ENCODE results near the gene MTOR. TPM values are rescaled to one million over a fixed set of nuclear protein-coding genes. Genes with fewer than 3 reads are reported as not detected.
"Not testable (repeated sequence)": the region's sequence is repeated elsewhere in the genome, so short reads cannot be mapped to it uniquely, and the experiment has no call there.

MTOR gene
- 25.1 TPM for total RNA-seq

- peak within 1 kb of the TSS; percentile 86 for H3K27ac ChIP-seq (ENCODE audit: low read depth, low read length)
- peak within 1 kb of the TSS; percentile 92 to 96 (median 93) for H3K9ac ChIP-seq (ENCODE audit: low read depth in 1 of 3, low read length in 3 of 3)
- no peaks in the 10 kb centered on the region for H3K9me3 ChIP-seq (ENCODE audit: control insufficient read depth in 3 of 3, low read length in 3 of 3)
- peaks cover 5 to 8% (median 6%) of the 10 kb centered on the region in 3 donors for H3K4me1 ChIP-seq (ENCODE audit: control insufficient read depth in 3 of 3, insufficient read depth in 3 of 3, low read length in 3 of 3)
- peak within 1 kb of the TSS; percentile 87 to 93 (median 89) for H3K4me3 ChIP-seq (ENCODE audit: low read length in 3 of 3)
- peaks cover 12 to 21% (median 14%) of the 10 kb centered on the region in 3 donors for H3K36me3 ChIP-seq (ENCODE audit: control insufficient read depth in 3 of 3, insufficient read depth in 3 of 3, low read length in 3 of 3)
- no peaks in the 10 kb centered on the region for H3K27me3 ChIP-seq (ENCODE audit: control insufficient read depth in 3 of 3, insufficient read depth in 3 of 3, low read length in 3 of 3)
Measured at GRCh38 chr1:11262171-11263049, at the start of gene MTOR. MTOR (minus strand) TSS chr1:11262551; CDS start chr1:11259409, 3,142 bp downstream.

DNA sequence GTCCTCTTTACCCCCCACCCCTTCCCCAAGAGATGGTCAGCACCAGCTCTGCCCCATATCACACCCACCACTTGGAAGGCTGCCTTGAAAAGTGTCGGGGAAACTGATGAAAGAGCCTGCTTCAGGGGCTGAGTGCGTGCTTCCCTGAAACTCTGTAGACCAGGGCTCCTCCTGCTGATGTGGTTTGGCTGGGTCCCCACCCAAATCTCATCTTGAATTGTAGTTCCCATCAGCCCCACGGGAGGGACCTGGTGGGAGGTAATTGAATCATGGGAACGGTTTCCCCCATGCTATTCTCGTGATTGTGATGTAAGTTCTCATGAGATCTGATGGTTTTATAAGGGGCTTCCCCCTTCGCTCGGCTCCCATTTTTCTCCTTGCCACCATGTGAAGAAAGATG, 47.0 kb upstream of the MTOR start:
- no peak overlapping the region for H3K4me3 ChIP-seq (ENCODE audit: low read length in 3 of 3)
- H3K9me3 ChIP-seq (ENCODE audit: control insufficient read depth in 3 of 3, low read length in 3 of 3), result no peaks in the 10 kb centered on the region
- H3K9ac ChIP-seq (ENCODE audit: low read depth in 1 of 3, low read length in 3 of 3), result no peak overlapping the region
- H3K27ac ChIP-seq (ENCODE audit: low read depth, low read length), result no peak overlapping the region
- H3K36me3 ChIP-seq (ENCODE audit: control insufficient read depth in 3 of 3, insufficient read depth in 3 of 3, low read length in 3 of 3), result no peaks in the 10 kb centered on the region
- no peaks in the 10 kb centered on the region for H3K4me1 ChIP-seq (ENCODE audit: control insufficient read depth in 3 of 3, insufficient read depth in 3 of 3, low read length in 3 of 3)
- peaks cover 0 to 5% (median 3%) of the 10 kb centered on the region in 3 donors for H3K27me3 ChIP-seq (ENCODE audit: control insufficient read depth in 3 of 3, insufficient read depth in 3 of 3, low read length in 3 of 3)

GRCh38 chr1:11308699-11309224, 46.4 kb upstream of the MTOR start:
- Histone ChIP-seq H3K4me3 (ENCODE audit: low read length in 3 of 3) (no peak overlapping the region), H3K9me3 (ENCODE audit: control insufficient read depth in 3 of 3, low read length in 3 of 3) (no peaks in the 10 kb centered on the region), H3K4me1 (ENCODE audit: control insufficient read depth in 3 of 3, insufficient read depth in 3 of 3, low read length in 3 of 3) (no peaks in the 10 kb centered on the region), H3K27me3 (ENCODE audit: control insufficient read depth in 3 of 3, insufficient read depth in 3 of 3, low read length in 3 of 3) (peaks cover 0 to 5% (median 3%) of the 10 kb centered on the region in 3 donors), H3K36me3 (ENCODE audit: control insufficient read depth in 3 of 3, insufficient read depth in 3 of 3, low read length in 3 of 3) (no peaks in the 10 kb centered on the region), H3K27ac (ENCODE audit: low read depth, low read length) (no peak overlapping the region), H3K9ac (ENCODE audit: low read depth in 1 of 3, low read length in 3 of 3) (no peak overlapping the region)

- H3K4me1 ChIP-seq (ENCODE audit: control insufficient read depth in 3 of 3, insufficient read depth in 3 of 3, low read length in 3 of 3), result no peaks in the 10 kb centered on the region
- H3K36me3 ChIP-seq (ENCODE audit: control insufficient read depth in 3 of 3, insufficient read depth in 3 of 3, low read length in 3 of 3), result no peaks in the 10 kb centered on the region
- H3K27ac ChIP-seq (ENCODE audit: low read depth, low read length), result no peak overlapping the region
- H3K4me3 ChIP-seq (ENCODE audit: low read length in 3 of 3), result no peak overlapping the region
- peaks cover 0 to 5% (median 3%) of the 10 kb centered on the region in 3 donors for H3K27me3 ChIP-seq (ENCODE audit: control insufficient read depth in 3 of 3, insufficient read depth in 3 of 3, low read length in 3 of 3)
- H3K9ac ChIP-seq (ENCODE audit: low read depth in 1 of 3, low read length in 3 of 3), result no peak overlapping the region
- H3K9me3 ChIP-seq (ENCODE audit: control insufficient read depth in 3 of 3, low read length in 3 of 3), result no peaks in the 10 kb centered on the region
Measured at GRCh38 chr1:11307852-11308251, 45.5 kb upstream of the MTOR start.

- H3K9me3 ChIP-seq (ENCODE audit: control insufficient read depth in 3 of 3, low read length in 3 of 3); H3K27me3 ChIP-seq (ENCODE audit: control insufficient read depth in 3 of 3, insufficient read depth in 3 of 3, low read length in 3 of 3); H3K4me1 ChIP-seq (ENCODE audit: control insufficient read depth in 3 of 3, insufficient read depth in 3 of 3, low read length in 3 of 3); H3K9ac ChIP-seq (ENCODE audit: low read depth in 1 of 3, low read length in 3 of 3); H3K36me3 ChIP-seq (ENCODE audit: control insufficient read depth in 3 of 3, insufficient read depth in 3 of 3, low read length in 3 of 3); H3K4me3 ChIP-seq (ENCODE audit: low read length in 3 of 3); H3K27ac ChIP-seq (ENCODE audit: low read depth, low read length): not testable (repeated sequence)
Measured at GRCh38 chr1:11305516-11305915, 43.2 kb upstream of the MTOR start.

DNA sequence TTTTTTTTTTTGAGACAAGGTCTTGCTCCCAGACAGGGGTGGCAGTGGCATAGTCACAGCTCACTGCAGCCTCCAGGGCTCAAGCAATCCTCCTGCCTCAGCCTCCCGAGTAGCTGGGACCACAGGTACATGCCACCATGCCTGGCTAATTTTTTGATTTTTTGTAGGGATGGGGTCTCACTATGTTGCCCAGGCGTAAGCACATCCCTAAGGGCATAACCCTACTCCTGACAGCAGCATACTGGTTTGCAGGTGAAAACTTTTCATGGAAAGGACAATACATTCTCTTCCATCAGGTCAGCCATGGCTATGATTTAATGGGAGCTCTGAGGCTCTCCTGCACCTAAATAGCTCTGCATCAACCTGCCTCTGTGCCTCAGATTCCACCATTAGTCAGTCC, 40.0 kb upstream of the MTOR start:
- H3K4me3 ChIP-seq (ENCODE audit: low read length in 3 of 3), result no peak overlapping the region
- no peaks in the 10 kb centered on the region for H3K27me3 ChIP-seq (ENCODE audit: control insufficient read depth in 3 of 3, insufficient read depth in 3 of 3, low read length in 3 of 3)
- H3K27ac ChIP-seq (ENCODE audit: low read depth, low read length), result no peak overlapping the region
- H3K9me3 ChIP-seq (ENCODE audit: control insufficient read depth in 3 of 3, low read length in 3 of 3), result no peaks in the 10 kb centered on the region
- no peaks in the 10 kb centered on the region for H3K36me3 ChIP-seq (ENCODE audit: control insufficient read depth in 3 of 3, insufficient read depth in 3 of 3, low read length in 3 of 3)
- no peak overlapping the region for H3K9ac ChIP-seq (ENCODE audit: low read depth in 1 of 3, low read length in 3 of 3)
- no peaks in the 10 kb centered on the region for H3K4me1 ChIP-seq (ENCODE audit: control insufficient read depth in 3 of 3, insufficient read depth in 3 of 3, low read length in 3 of 3)

DNA sequence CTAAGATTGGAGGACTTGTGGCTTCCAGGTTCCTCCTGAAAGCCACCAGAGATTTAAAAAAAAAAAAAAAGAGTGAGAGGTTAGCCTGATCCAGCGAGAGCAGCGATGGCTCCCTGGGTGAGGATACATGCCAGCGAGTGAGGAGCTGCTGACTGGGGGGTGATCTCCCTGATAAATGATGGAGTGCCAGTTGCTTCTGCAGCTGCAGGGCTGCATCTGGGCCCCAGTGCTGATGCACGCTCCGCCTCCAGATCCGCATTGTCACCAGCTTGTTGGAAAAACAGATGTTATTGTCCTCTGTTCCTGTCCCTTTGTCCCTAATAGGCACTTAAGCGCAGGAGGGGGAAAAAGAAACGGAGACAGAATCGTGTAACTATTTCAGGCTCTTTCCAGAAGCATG, 39.2 kb upstream of the MTOR start:
- no peak overlapping the region for H3K9ac ChIP-seq (ENCODE audit: low read depth in 1 of 3, low read length in 3 of 3)
- no peaks in the 10 kb centered on the region for H3K36me3 ChIP-seq (ENCODE audit: control insufficient read depth in 3 of 3, insufficient read depth in 3 of 3, low read length in 3 of 3)
- H3K27me3 ChIP-seq (ENCODE audit: control insufficient read depth in 3 of 3, insufficient read depth in 3 of 3, low read length in 3 of 3), result no peaks in the 10 kb centered on the region
- no peaks in the 10 kb centered on the region for H3K4me1 ChIP-seq (ENCODE audit: control insufficient read depth in 3 of 3, insufficient read depth in 3 of 3, low read length in 3 of 3)
- no peak overlapping the region for H3K4me3 ChIP-seq (ENCODE audit: low read length in 3 of 3)
- H3K9me3 ChIP-seq (ENCODE audit: control insufficient read depth in 3 of 3, low read length in 3 of 3), result no peaks in the 10 kb centered on the region
- H3K27ac ChIP-seq (ENCODE audit: low read depth, low read length), result no peak overlapping the region

GRCh38 chr1:11299225-11299574, 36.8 kb upstream of the MTOR start:
- no peaks in the 10 kb centered on the region for H3K27me3 ChIP-seq (ENCODE audit: control insufficient read depth in 3 of 3, insufficient read depth in 3 of 3, low read length in 3 of 3)
- H3K27ac ChIP-seq (ENCODE audit: low read depth, low read length), result no peak overlapping the region
- H3K4me1 ChIP-seq (ENCODE audit: control insufficient read depth in 3 of 3, insufficient read depth in 3 of 3, low read length in 3 of 3), result peaks cover 0 to 3% (median 0%) of the 10 kb centered on the region in 3 donors
- H3K9ac ChIP-seq (ENCODE audit: low read depth in 1 of 3, low read length in 3 of 3), result no peak overlapping the region
- peaks cover 11 to 20% (median 13%) of the 10 kb centered on the region in 3 donors for H3K36me3 ChIP-seq (ENCODE audit: control insufficient read depth in 3 of 3, insufficient read depth in 3 of 3, low read length in 3 of 3)
- H3K9me3 ChIP-seq (ENCODE audit: control insufficient read depth in 3 of 3, low read length in 3 of 3), result no peaks in the 10 kb centered on the region
- H3K4me3 ChIP-seq (ENCODE audit: low read length in 3 of 3), result no peak overlapping the region

DNA sequence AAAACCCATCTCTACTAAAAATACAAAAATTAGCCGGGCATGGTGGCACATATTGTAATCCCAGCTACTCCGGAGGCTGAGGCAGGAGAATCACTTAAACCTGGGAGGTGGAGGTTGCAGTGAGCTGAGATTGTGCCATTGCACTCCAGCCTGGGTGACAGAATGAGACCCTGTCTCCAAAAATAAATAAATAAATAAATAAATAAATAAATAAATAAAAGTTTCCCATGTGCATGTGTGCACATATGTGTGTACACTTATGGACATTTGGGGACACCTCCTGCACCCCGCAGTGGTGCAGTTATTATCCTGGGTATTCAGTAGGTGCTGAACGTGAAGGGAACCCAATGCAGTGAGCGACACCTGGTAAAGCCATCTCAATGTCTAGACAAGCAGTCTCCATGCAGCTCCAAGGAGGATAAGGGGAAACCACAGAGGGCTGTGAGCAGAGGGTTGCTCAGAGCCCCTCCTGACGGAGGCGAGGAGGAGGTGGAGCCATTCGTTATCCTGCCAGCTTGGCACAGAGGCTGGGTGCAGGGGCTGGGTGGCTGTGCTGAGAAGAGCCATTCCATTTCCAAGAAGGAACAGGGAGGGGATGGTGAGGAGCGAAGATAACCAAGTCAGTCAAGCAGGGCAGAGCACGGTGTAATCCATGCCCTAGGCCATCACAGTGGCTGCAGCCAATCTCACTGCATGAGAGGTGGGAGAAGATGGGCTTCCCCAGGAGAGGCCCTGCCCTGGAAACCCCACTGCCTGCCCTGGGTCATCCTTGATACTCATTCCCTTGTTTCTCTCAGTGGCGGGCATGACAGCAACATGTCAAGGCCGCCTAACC, 36.3 kb upstream of the MTOR start:
- no peaks in the 10 kb centered on the region for H3K27me3 ChIP-seq (ENCODE audit: control insufficient read depth in 3 of 3, insufficient read depth in 3 of 3, low read length in 3 of 3)
- no peak overlapping the region for H3K9ac ChIP-seq (ENCODE audit: low read depth in 1 of 3, low read length in 3 of 3)

GRCh38 chr1:11297774-11298173, 35.4 kb upstream of the MTOR start:
- not testable (repeated sequence) for H3K9ac ChIP-seq (ENCODE audit: low read depth in 1 of 3, low read length in 3 of 3); H3K27ac ChIP-seq (ENCODE audit: low read depth, low read length); H3K4me3 ChIP-seq (ENCODE audit: low read length in 3 of 3); H3K27me3 ChIP-seq (ENCODE audit: control insufficient read depth in 3 of 3, insufficient read depth in 3 of 3, low read length in 3 of 3); H3K9me3 ChIP-seq (ENCODE audit: control insufficient read depth in 3 of 3, low read length in 3 of 3); H3K4me1 ChIP-seq (ENCODE audit: control insufficient read depth in 3 of 3, insufficient read depth in 3 of 3, low read length in 3 of 3)
- H3K36me3 ChIP-seq (ENCODE audit: control insufficient read depth in 3 of 3, insufficient read depth in 3 of 3, low read length in 3 of 3), result peaks cover 11 to 22% (median 13%) of the 10 kb centered on the region in 3 donors

More for the DNA sequence above, 36.3 kb upstream of the MTOR start:
- Histone ChIP-seq H3K27ac (ENCODE audit: low read depth, low read length) (no peak overlapping the region), H3K36me3 (ENCODE audit: control insufficient read depth in 3 of 3, insufficient read depth in 3 of 3, low read length in 3 of 3) (peaks cover 11 to 20% (median 13%) of the 10 kb centered on the region in 3 donors), H3K4me1 (ENCODE audit: control insufficient read depth in 3 of 3, insufficient read depth in 3 of 3, low read length in 3 of 3) (peaks cover 0 to 3% (median 0%) of the 10 kb centered on the region in 3 donors), H3K9me3 (ENCODE audit: control insufficient read depth in 3 of 3, low read length in 3 of 3) (no peaks in the 10 kb centered on the region), H3K4me3 (ENCODE audit: low read length in 3 of 3) (no peak overlapping the region)
